Measurements from ENCODE around the gene SCYL1.

DNA sequence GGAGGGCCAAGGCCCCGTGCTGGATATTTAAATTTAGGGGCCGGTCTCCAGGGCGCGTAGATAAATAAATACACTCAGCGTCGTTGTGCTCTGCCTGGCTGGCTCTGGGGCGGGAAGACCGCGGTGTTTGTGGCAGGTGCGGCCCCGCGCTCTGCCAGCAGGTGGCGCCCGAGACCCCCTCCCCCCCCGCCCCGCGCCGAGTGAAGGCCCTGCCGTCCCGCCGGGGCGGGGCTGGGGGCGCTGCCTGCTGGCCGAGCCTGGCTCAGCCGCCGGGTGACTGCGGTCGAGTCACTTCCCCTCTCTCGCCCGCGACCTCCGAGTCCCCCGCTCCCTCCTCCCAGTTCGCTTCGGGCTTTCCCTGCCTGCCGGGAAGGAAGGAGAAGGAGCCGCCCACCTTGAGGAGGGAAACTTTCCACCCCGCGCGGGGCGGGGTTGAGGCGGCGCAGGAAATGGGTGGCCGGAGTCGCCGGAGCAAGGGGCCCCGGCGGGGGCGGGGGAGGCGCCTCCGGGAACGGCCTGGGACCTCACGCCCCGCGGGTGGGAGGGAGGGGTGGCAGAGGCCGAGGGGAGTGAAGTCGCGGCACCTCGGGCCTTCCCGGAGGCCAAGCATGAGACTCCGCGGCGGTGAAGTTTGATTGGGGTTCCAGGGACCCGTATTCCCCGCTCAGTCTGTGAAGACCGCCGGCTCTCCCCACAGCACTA is 49.4 kb downstream of the SCYL1 start:
- TF ChIP-seq, protein P1, sequence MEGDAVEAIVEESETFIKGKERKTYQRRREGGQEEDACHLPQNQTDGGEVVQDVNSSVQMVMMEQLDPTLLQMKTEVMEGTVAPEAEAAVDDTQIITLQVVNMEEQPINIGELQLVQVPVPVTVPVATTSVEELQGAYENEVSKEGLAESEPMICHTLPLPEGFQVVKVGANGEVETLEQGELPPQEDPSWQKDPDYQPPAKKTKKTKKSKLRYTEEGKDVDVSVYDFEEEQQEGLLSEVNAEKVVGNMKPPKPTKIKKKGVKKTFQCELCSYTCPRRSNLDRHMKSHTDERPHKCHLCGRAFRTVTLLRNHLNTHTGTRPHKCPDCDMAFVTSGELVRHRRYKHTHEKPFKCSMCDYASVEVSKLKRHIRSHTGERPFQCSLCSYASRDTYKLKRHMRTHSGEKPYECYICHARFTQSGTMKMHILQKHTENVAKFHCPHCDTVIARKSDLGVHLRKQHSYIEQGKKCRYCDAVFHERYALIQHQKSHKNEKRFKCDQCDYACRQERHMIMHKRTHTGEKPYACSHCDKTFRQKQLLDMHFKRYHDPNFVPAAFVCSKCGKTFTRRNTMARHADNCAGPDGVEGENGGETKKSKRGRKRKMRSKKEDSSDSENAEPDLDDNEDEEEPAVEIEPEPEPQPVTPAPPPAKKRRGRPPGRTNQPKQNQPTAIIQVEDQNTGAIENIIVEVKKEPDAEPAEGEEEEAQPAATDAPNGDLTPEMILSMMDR (IDR thresholded peaks at IDR 0.05; ENCODE audit: low read depth, low read length) = peak; percentile 57
- TF ChIP-seq, protein P2, sequence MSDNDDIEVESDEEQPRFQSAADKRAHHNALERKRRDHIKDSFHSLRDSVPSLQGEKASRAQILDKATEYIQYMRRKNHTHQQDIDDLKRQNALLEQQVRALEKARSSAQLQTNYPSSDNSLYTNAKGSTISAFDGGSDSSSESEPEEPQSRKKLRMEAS (IDR thresholded peaks at IDR 0.05; ENCODE audit: low read depth, low read length) = peak; percentile 22; the same call in 1 of the 2 replicates
- TF ChIP-seq POLR2A (IDR thresholded peaks at IDR 0.05; ENCODE audit: extremely low read depth, insufficient read length) (no peak), MYC (IDR thresholded peaks at IDR 0.05; ENCODE audit: low read depth, low read length) (no peak)

Data from NB4 (cell line).